Trophoblast cell (in vitro differentiated cells and primary cell): ENCODE measurements around the gene VDAC1.

Experiments used
- DNase-seq, 2 donors: peaks; one replicate each; pipeline ENCODE4 v3.0.0-alpha.2; 2016
- H2AFZ ChIP-seq: 2 replicates; pipeline ENCODE4 v1.6.1; 2013; ENCODE audit warnings: low read length, moderate library complexity, mild to moderate bottlenecking; ENCODE audit not compliant: insufficient read depth, poor library complexity
- H2AK5ac ChIP-seq: 2 replicates; pipeline ENCODE4 v1.6.1; 2013; ENCODE audit warnings: mild to moderate bottlenecking, low read length
- H2BK120ac ChIP-seq: 2 replicates; pipeline ENCODE4 v1.6.1; 2013; ENCODE audit warnings: low read length, mild to moderate bottlenecking, moderate library complexity; ENCODE audit not compliant: insufficient read depth, poor library complexity
- H2BK12ac ChIP-seq: 2 replicates; pipeline ENCODE4 v1.6.1; 2013; ENCODE audit warnings: mild to moderate bottlenecking, low read length, moderate library complexity
- H2BK5ac ChIP-seq: 2 replicates; pipeline ENCODE4 v1.6.1; 2013; ENCODE audit warnings: low read length, low read depth, moderate library complexity, mild to moderate bottlenecking; ENCODE audit not compliant: poor library complexity
- H3K14ac ChIP-seq: 2 replicates; pipeline ENCODE4 v1.6.1; 2013; ENCODE audit warnings: mild to moderate bottlenecking, low read length
- H3K18ac ChIP-seq: 2 replicates; pipeline ENCODE4 v1.6.1; 2013; ENCODE audit warnings: mild to moderate bottlenecking, low read length
- H3K23ac ChIP-seq: 2 replicates; pipeline ENCODE4 v1.6.1; 2013; ENCODE audit warnings: low read length
- H3K27ac ChIP-seq: 2 replicates; pipeline ENCODE4 v1.5.1; 2013; ENCODE audit warnings: low read depth, mild to moderate bottlenecking, inconsistent platforms, low read length, moderate library complexity
- H3K27me3 ChIP-seq: 2 replicates; pipeline ENCODE4 v1.6.1; 2013; ENCODE audit warnings: inconsistent platforms, mild to moderate bottlenecking, low read length, moderate library complexity; ENCODE audit not compliant: insufficient read depth
- H3K36me3 ChIP-seq, 2 experiments: 1 replicate in 1 of 2; 2 replicates in 1 of 2; pipeline ENCODE4 v1.6.1; 2013; ENCODE audit warnings: low read length in 2 of 2, mild to moderate bottlenecking in 2 of 2, moderate library complexity in 1 of 2; ENCODE audit not compliant: insufficient read depth in 2 of 2, control insufficient read depth in 1 of 2
- H3K4ac ChIP-seq: 2 replicates; pipeline ENCODE4 v1.6.1; 2013; ENCODE audit warnings: low read depth, mild to moderate bottlenecking, low read length, moderate library complexity
- H3K4me1 ChIP-seq, 2 experiments: 1 replicate in 1 of 2; 2 replicates in 1 of 2; pipeline ENCODE4 v1.6.1; 2013; ENCODE audit warnings: low read length in 2 of 2, mild to moderate bottlenecking in 2 of 2, moderate library complexity in 1 of 2; ENCODE audit not compliant: insufficient read depth in 2 of 2, control insufficient read depth in 1 of 2
- H3K4me2 ChIP-seq: 2 replicates; pipeline ENCODE4 v1.6.1; 2013; ENCODE audit warnings: inconsistent platforms, mild to moderate bottlenecking, low read length, moderate library complexity
- H3K4me3 ChIP-seq: 2 replicates; pipeline ENCODE4 v1.5.1; 2013; ENCODE audit warnings: mild to moderate bottlenecking, low read depth, low read length, inconsistent platforms
- H3K79me1 ChIP-seq: one replicate; pipeline ENCODE4 v1.6.1; 2013; ENCODE audit warnings: low read length
- H3K79me2 ChIP-seq: 2 replicates; pipeline ENCODE4 v1.6.1; 2013; ENCODE audit warnings: low read length, mild to moderate bottlenecking; ENCODE audit not compliant: control insufficient read depth, insufficient read depth, poor library complexity
- H3K9ac ChIP-seq: 2 replicates; pipeline ENCODE4 v1.6.1; 2013; ENCODE audit warnings: mild to moderate bottlenecking, low read length
- H3K9me3 ChIP-seq: 2 replicates; pipeline ENCODE4 v1.6.1; 2013; ENCODE audit warnings: low read depth, mild to moderate bottlenecking, control low read depth, inconsistent platforms, low read length; ENCODE audit not compliant: insufficient read depth
- H4K12ac ChIP-seq: 2 replicates; pipeline ENCODE4 v1.6.1; 2013; ENCODE audit warnings: low read depth, mild to moderate bottlenecking, low read length, moderate library complexity
- H4K8ac ChIP-seq: 2 replicates; pipeline ENCODE4 v1.6.1; 2013; ENCODE audit warnings: low read depth, mild to moderate bottlenecking, low read length, moderate library complexity
- H4K91ac ChIP-seq: one replicate; pipeline ENCODE4 v1.6.1; 2013; ENCODE audit warnings: low read depth, mild to moderate bottlenecking, low read length, moderate library complexity
- WGBS: extraction: QIAGEN DNeasy Blood & Tissue Kit; methylation state at CpG from one replicate; pipeline ENCODE4 v1.1.7; 2013; ENCODE audit warnings: missing lambda C conversion rate; ENCODE audit not compliant: insufficient read length, insufficient coverage; ENCODE audit errors: extremely low coverage; 5-methylcytosine and 5-hydroxymethylcytosine counted together

VDAC1 gene

DNA sequence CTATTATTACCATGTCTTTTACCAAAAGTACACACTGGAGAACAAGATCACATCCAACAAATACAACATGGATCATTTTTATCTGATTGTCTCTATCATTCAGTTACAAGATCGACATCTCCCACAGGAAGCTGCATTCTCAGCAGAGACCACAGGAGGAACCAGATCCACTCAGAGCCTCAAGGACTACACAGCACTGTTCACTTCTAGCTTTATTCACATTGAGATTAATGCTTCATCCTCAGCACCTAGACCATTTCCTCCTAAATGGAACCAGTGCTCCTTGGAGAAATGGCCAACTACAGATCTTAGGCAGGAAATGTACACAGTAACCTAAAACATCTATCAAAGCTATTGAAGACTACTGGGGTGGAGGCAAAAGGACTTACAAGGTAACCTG lies 23.1 kb downstream of the VDAC1 start:
- no peak overlapping the region for H3K18ac ChIP-seq
- no CpG with 5 or more reads among the region's 1 CpG for WGBS
- H3K14ac ChIP-seq: no peak overlapping the region
- no peak overlapping the region for H2BK12ac ChIP-seq
- no peaks in the 10 kb centered on the region for H3K4me1 ChIP-seq
- no peak overlapping the region for H2BK5ac ChIP-seq
- no peaks in the 10 kb centered on the region for H3K27me3 ChIP-seq
- no peak overlapping the region for H2BK120ac ChIP-seq
- H3K79me1 ChIP-seq: no peaks in the 10 kb centered on the region
- H2AFZ ChIP-seq: no peak overlapping the region
- H3K23ac ChIP-seq: no peak overlapping the region
- H4K91ac ChIP-seq: no peak overlapping the region
- no peak overlapping the region for H3K9ac ChIP-seq
- H3K79me2 ChIP-seq: no peaks in the 10 kb centered on the region
- no peak for DNase-seq
- H3K27ac ChIP-seq: no peak overlapping the region
- H4K8ac ChIP-seq: no peak overlapping the region
- H3K36me3 ChIP-seq: peaks cover 36 to 58% of the 10 kb centered on the region in 2 experiments
- H3K4me3 ChIP-seq: no peak overlapping the region
- H3K4me2 ChIP-seq: no peak overlapping the region
- no peak overlapping the region for H2AK5ac ChIP-seq
- H3K9me3 ChIP-seq: no peaks in the 10 kb centered on the region
- no peak overlapping the region for H3K4ac ChIP-seq
- no peak overlapping the region for H4K12ac ChIP-seq

- Histone ChIP-seq H3K27ac (no peak overlapping the region), H2BK5ac (no peak overlapping the region), H4K8ac (no peak overlapping the region), H3K4ac (no peak overlapping the region), H3K4me2 (no peak overlapping the region), H3K9ac (no peak overlapping the region), H2AK5ac (no peak overlapping the region), H3K18ac (no peak overlapping the region), H3K36me3 (peaks cover 36 to 52% of the 10 kb centered on the region in 2 experiments), H3K4me3 (no peak overlapping the region), H4K12ac (no peak overlapping the region), H4K91ac (no peak overlapping the region), H3K79me1 (no peaks in the 10 kb centered on the region), H3K23ac (no peak overlapping the region), H3K14ac (no peak overlapping the region), H2BK120ac (no peak overlapping the region), H2AFZ (no peak overlapping the region), H3K27me3 (no peaks in the 10 kb centered on the region), H3K4me1 (no peaks in the 10 kb centered on the region), H3K9me3 (no peaks in the 10 kb centered on the region), H2BK12ac (no peak overlapping the region), H3K79me2 (no peaks in the 10 kb centered on the region)
- no peak for DNase-seq
- whole genome bisulfite sequencing: no CpG with 5 or more reads among the region's 7 CpGs
These were observed 24.1 kb downstream of the VDAC1 start for GRCh38 chr5:133980652-133981051.

DNA sequence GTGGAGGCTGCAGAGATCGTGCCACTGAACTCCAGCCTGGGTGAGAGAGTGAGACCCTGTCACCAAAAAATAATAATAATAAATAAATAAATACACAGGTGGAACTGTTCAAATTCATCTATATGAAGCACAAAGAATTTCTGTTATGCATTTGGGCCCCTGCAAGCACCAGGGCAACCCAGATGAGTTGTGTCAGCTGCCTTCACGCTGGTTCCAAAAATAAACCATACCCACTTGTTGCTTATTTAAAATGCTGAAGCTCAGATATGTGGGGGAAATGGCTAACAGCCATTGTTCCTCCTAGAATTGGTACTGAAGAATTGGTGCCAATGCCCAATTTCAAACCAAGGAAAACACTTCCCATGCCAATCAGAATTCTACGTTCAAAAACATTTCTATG lies 25.8 kb downstream of the VDAC1 start:
- H3K18ac ChIP-seq: no peak overlapping the region
- DNase-seq: no peak
- no peak overlapping the region for H3K14ac ChIP-seq
- H3K4me2 ChIP-seq: no peak overlapping the region
- no peak overlapping the region for H2BK5ac ChIP-seq
- H3K9ac ChIP-seq: no peak overlapping the region
- no peak overlapping the region for H3K23ac ChIP-seq
- WGBS: no CpG with 5 or more reads among the region's 3 CpGs
- no peaks in the 10 kb centered on the region for H3K79me1 ChIP-seq
- no peak overlapping the region for H3K4me3 ChIP-seq
- H2AK5ac ChIP-seq: no peak overlapping the region
- H3K4ac ChIP-seq: no peak overlapping the region
- no peaks in the 10 kb centered on the region for H3K9me3 ChIP-seq
- H3K27me3 ChIP-seq: no peaks in the 10 kb centered on the region
- H3K4me1 ChIP-seq: no peaks in the 10 kb centered on the region
- H4K8ac ChIP-seq: no peak overlapping the region
- no peak overlapping the region for H2AFZ ChIP-seq
- H4K91ac ChIP-seq: no peak overlapping the region
- H4K12ac ChIP-seq: no peak overlapping the region
- H3K36me3 ChIP-seq: peaks cover 41 to 54% of the 10 kb centered on the region in 2 experiments
- H3K27ac ChIP-seq: no peak overlapping the region
- no peak overlapping the region for H2BK120ac ChIP-seq
- no peaks in the 10 kb centered on the region for H3K79me2 ChIP-seq
- H2BK12ac ChIP-seq: no peak overlapping the region

GRCh38 chr5:133977858-133978257 lies 26.9 kb downstream of the VDAC1 start:
- Histone ChIP-seq H2AFZ (no peak overlapping the region), H4K8ac (no peak overlapping the region), H2BK120ac (no peak overlapping the region), H3K4me1 (no peaks in the 10 kb centered on the region), H4K12ac (no peak overlapping the region), H3K4me2 (no peak overlapping the region), H2BK12ac (no peak overlapping the region), H3K36me3 (peaks cover 35 to 52% of the 10 kb centered on the region in 2 experiments), H3K4ac (no peak overlapping the region), H4K91ac (no peak overlapping the region), H2BK5ac (no peak overlapping the region), H3K14ac (no peak overlapping the region), H3K79me2 (no peaks in the 10 kb centered on the region), H3K18ac (no peak overlapping the region), H2AK5ac (no peak overlapping the region), H3K23ac (no peak overlapping the region), H3K27ac (no peak overlapping the region), H3K79me1 (no peaks in the 10 kb centered on the region), H3K27me3 (no peaks in the 10 kb centered on the region), H3K9me3 (no peaks in the 10 kb centered on the region), H3K4me3 (no peak overlapping the region), H3K9ac (no peak overlapping the region)
- DNase-seq: no peak
- WGBS: no CpG with 5 or more reads among the region's 1 CpG
